ENCODE data around the gene ADORA2A. TPM values are rescaled to one million over a fixed set of nuclear protein-coding genes. Genes with fewer than 3 reads are reported as not detected.

ADORA2A gene
- total RNA-seq, 2 donors from 2014 or later = 14.5 to 47.6 TPM

DNA sequence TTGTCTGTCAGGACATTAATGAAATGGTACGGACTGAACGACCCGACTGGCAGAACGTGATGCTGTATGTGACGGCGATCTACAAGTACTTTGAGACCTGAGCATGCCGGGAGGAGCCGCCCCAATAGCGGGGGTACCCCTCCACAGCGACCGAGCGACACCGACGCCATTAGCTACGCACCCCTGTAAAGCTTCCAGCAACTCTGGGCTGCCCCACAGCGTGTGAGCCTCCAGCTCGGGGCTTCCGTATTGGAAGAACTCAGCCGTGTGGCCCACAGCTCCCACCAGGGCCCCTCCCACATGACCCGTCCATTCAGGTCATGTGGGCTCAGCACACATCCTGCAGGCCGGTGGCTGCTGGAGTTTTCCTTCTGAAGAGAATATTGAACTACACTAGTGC is 12.9 kb upstream of the ADORA2A start:
- no peaks in the 10 kb centered on the region for H3K4me1 ChIP-seq (ENCODE audit: control insufficient read depth in 1 of 2, low read depth in 2 of 2)
- no peak overlapping the region for H3K27ac ChIP-seq
- no peak for ATAC-seq (ENCODE audit: insufficient number of reproducible peaks, low FRiP score, low read depth)
- DNase-seq (ENCODE audit: low spot score) = no peak
- peaks cover 35% of the 10 kb centered on the region for H3K36me3 ChIP-seq
- H3K9me3 ChIP-seq = no peaks in the 10 kb centered on the region
- H3K4me3 ChIP-seq = no peak overlapping the region
- H3K27me3 ChIP-seq (replicated peaks; ENCODE audit: insufficient read depth) = no peaks in the 10 kb centered on the region
- TF ChIP-seq, protein P1, sequence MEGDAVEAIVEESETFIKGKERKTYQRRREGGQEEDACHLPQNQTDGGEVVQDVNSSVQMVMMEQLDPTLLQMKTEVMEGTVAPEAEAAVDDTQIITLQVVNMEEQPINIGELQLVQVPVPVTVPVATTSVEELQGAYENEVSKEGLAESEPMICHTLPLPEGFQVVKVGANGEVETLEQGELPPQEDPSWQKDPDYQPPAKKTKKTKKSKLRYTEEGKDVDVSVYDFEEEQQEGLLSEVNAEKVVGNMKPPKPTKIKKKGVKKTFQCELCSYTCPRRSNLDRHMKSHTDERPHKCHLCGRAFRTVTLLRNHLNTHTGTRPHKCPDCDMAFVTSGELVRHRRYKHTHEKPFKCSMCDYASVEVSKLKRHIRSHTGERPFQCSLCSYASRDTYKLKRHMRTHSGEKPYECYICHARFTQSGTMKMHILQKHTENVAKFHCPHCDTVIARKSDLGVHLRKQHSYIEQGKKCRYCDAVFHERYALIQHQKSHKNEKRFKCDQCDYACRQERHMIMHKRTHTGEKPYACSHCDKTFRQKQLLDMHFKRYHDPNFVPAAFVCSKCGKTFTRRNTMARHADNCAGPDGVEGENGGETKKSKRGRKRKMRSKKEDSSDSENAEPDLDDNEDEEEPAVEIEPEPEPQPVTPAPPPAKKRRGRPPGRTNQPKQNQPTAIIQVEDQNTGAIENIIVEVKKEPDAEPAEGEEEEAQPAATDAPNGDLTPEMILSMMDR (IDR thresholded peaks at IDR 0.05) = no peak

DNA sequence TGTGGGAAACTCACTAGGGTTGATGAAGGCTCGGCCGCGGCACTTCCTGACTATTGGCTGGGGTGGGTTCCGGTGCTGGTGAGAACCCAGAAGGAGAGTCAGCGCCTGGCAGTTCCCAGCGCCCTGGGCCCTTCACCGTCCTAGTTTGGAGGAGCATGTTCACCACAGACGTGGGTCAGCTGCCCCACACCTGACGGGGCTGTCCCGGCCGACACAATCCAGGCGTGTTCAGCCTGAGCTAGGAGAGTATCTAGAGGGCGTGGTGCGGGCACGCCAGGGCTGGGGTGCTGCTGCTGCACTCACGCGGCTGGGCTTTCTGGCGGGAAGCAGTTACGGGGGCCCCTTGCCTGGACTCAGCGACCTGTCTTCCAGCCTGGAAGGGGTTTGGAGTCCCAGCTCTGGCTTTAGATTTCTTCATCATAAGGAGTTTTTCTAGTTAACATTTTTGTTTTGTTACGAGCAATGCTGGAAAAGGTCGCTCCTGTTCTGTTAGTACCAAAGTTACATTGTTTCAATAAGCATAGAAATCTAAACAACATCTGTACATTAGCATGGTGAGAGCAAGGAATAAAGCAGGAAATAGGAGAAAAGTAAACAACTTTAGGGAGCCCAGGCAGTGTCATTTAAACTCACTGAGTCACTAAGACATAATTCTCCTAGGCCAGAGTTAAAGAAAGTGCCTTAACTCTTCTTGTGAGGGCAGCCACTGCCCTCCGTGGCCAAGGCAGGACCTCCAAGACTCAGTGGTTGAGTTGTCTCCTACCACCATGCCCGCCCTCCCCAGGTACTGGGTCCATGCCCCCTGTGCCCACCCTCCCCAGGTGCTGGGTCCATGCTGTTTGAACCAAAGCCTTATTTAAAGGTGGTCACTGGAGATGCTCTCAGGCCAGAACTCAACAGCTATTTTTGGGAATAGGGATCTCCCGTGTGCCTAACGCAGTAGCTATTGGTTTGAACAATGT is 12.1 kb upstream of the ADORA2A start:
- no peaks in the 10 kb centered on the region for H3K9me3 ChIP-seq
- H3K4me1 ChIP-seq (ENCODE audit: control insufficient read depth in 1 of 2, low read depth in 2 of 2) = no peaks in the 10 kb centered on the region
- TF ChIP-seq, protein P1 (IDR thresholded peaks at IDR 0.05) = no peak
- no peak overlapping the region for H3K4me3 ChIP-seq
- ATAC-seq (ENCODE audit: insufficient number of reproducible peaks, low FRiP score, low read depth) = no peak
- no peaks in the 10 kb centered on the region for H3K27me3 ChIP-seq (replicated peaks; ENCODE audit: insufficient read depth)
- peaks cover 35% of the 10 kb centered on the region for H3K36me3 ChIP-seq
- no peak for DNase-seq (ENCODE audit: low spot score)
- no peak overlapping the region for H3K27ac ChIP-seq

DNA sequence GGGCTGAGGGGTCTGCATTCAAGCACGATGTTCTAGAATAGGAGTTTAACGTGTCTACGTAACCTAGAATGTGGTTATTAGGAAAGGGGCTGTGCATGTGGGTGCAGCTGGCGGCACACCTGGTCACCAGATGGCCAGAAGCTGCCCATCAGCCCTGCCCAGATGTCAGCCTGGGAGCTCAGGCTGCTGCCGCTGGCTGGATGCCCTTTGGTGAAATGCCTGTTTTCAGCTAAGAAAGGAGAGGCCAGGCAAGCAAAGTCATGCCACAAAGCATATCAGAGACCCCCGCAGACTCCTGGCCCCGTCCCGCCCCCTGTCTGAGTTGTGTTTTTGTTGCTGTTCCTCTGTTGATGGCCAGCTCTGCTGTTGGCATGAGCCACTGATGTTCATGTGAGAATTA is 11.3 kb upstream of the ADORA2A start:
- Histone ChIP-seq H3K36me3 (peaks cover 35% of the 10 kb centered on the region), H3K27ac (no peak overlapping the region), H3K4me1 (ENCODE audit: control insufficient read depth in 1 of 2, low read depth in 2 of 2) (no peaks in the 10 kb centered on the region), H3K4me3 (no peak overlapping the region), H3K9me3 (no peaks in the 10 kb centered on the region), H3K27me3 (replicated peaks; ENCODE audit: insufficient read depth) (no peaks in the 10 kb centered on the region)
- DNase-seq (ENCODE audit: low spot score) = no peak
- no peak for ATAC-seq (ENCODE audit: insufficient number of reproducible peaks, low FRiP score, low read depth)
- TF ChIP-seq, protein P1 (IDR thresholded peaks at IDR 0.05) = no peak

DNA sequence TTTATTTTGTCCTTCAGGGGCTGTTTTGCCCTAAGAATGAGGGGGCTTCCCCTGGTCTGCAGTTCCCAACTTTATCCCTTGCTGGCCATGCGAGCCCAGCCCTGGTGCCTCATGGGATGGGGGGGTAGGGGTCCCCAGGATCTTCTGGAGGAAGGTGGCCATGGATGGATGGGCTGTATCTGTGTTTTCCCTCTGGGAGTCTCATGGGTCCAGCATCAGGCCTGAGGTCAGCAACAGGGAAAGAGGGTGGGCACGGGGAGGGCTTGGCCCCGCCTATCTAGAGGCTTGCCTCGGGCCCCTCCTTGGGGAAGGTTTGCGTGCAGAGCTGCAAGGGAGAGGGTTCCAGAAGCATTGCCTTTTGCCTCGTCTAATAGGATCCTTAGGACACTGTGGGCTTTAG is 10.8 kb upstream of the ADORA2A start:
- TF ChIP-seq, protein P1 (IDR thresholded peaks at IDR 0.05) = no peak
- no peaks in the 10 kb centered on the region for H3K4me1 ChIP-seq (ENCODE audit: control insufficient read depth in 1 of 2, low read depth in 2 of 2)
- H3K36me3 ChIP-seq = peaks cover 35% of the 10 kb centered on the region
- no peaks in the 10 kb centered on the region for H3K27me3 ChIP-seq (replicated peaks; ENCODE audit: insufficient read depth)
- DNase-seq (ENCODE audit: low spot score) (no peak), ATAC-seq (ENCODE audit: insufficient number of reproducible peaks, low FRiP score, low read depth) (no peak)
- H3K4me3 ChIP-seq = no peak overlapping the region
- H3K9me3 ChIP-seq = no peaks in the 10 kb centered on the region
- H3K27ac ChIP-seq = no peak overlapping the region

DNA sequence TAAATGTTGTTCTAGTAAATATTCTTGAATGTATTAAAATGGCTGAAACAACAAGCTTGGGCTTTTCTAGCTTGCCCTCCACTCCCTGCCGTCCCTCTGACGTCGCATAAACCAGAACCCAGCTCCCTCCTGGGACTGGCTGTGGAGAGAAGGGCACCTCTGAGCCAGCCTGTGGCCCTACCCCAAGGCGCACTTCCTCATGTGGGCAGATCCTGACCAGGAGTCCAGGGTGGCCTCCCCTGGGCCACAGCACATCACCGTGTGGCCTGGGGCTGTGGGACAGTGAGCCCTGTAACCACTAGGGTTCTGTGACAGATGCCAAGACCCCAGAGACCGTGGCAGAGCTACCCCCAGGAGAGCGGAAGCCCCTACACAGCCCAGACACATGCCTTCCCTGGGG is 10.2 kb upstream of the ADORA2A start:
- ATAC-seq (ENCODE audit: insufficient number of reproducible peaks, low FRiP score, low read depth) (no peak), DNase-seq (ENCODE audit: low spot score) (no peak)
- TF ChIP-seq, protein P1 (IDR thresholded peaks at IDR 0.05) = no peak
- Histone ChIP-seq H3K4me1 (ENCODE audit: control insufficient read depth in 1 of 2, low read depth in 2 of 2) (no peaks in the 10 kb centered on the region), H3K4me3 (no peak overlapping the region), H3K27ac (no peak overlapping the region), H3K36me3 (peaks cover 35% of the 10 kb centered on the region), H3K27me3 (replicated peaks; ENCODE audit: insufficient read depth) (no peaks in the 10 kb centered on the region), H3K9me3 (no peaks in the 10 kb centered on the region)
